GM21526 (cell line): ENCODE measurements around the gene MEIS1.

ENCODE experiments used
- ATAC-seq: cut with Tn5 transposase; IDR thresholded peaks from one replicate; pipeline ENCODE4 v1.9.1; 2021; ENCODE audit warnings: moderate library complexity; ENCODE audit not compliant: unreplicated experiment, low FRiP score

Gene MEIS1

GRCh38 chr2:66576561-66577320 lies 141.8 kb downstream of the MEIS1 start:
- no peak for ATAC-seq

DNA sequence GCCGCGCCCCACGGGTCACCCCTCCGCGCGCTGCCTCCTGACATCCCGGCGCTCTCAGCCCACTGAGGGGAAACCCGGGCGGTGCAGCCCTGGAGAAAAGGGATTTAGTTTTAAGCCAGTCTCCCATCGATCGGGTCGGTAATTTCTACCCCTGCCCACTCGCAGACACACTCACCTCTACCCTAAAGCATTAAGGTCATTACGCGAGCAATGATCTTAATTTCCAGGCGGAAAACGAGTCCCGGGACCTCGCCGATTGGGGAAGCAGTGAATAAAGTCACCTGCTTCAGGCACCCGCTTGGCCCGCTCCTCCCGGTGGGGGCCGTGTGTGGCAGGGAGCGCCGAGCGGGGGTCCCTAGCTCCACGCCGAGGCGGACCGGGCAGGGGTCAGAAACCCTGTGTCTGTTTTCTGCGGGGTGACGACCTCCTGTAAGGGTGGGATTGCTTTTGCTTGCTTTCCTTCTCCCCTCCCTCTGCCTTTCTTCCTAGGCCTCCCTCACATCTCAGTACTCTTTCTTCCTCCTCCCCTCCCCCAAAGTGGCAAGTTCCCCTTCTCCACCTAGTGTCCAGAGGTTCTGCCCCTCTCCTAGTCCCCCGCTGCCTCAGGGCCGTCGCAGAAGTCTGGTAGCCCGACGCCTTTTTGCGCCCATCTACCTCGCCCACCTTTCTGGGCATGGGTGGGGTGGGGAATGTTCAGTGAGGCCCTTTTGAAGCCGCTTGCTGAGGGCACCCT lies 142.6 kb downstream of the MEIS1 start:
- ATAC-seq = no peak

DNA sequence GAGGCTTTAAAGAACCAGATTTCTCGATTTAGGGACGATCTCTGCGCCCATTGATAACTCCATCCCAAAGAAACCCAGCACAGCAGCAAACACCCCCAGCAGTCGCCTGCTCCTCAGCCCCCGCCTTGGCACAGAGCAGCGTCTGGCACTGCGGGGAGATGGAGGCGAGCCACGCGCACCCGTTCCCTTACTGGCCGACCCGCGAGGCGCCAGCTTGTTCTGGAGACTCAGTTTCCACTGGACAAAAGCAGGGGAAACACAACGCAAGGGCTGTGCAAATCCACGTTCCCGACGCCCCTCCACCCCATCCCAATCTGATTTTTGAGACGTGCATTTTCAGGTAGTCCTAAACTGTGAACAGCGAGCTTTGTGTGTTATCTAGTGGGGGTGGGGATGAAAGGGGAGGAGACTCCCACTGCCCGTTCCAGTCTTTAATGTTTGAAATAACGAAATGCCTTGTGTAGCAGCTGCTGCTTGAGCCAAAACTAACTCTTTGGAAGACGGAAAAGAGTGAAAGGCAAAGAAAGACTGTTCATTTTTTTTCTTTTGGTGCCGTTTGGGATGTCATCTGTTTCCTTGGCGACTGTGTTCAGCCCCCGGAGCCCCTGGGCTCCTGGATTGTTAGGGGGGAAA lies 143.2 kb downstream of the MEIS1 start:
- ATAC-seq = no peak

DNA sequence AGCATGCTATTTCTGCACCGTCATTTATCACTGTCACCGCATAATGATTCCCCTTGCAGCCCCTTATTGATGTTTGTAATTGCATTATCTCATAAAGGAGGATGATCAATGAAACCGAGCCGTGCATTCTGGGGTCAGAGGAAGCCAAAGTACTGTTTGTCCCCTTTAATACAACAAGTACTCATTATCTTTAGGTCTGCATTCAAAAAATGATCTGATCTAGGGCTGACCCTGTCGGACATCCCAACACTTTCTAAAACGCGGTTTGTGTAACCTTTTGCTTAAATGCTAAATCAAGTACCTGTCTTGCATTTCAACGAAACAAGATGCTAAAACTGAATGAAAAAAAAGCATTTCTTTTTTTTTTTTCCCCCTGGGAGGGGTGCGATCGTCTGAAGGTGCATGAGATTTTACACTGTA lies 143.8 kb downstream of the MEIS1 start:
- ATAC-seq = no peak

DNA sequence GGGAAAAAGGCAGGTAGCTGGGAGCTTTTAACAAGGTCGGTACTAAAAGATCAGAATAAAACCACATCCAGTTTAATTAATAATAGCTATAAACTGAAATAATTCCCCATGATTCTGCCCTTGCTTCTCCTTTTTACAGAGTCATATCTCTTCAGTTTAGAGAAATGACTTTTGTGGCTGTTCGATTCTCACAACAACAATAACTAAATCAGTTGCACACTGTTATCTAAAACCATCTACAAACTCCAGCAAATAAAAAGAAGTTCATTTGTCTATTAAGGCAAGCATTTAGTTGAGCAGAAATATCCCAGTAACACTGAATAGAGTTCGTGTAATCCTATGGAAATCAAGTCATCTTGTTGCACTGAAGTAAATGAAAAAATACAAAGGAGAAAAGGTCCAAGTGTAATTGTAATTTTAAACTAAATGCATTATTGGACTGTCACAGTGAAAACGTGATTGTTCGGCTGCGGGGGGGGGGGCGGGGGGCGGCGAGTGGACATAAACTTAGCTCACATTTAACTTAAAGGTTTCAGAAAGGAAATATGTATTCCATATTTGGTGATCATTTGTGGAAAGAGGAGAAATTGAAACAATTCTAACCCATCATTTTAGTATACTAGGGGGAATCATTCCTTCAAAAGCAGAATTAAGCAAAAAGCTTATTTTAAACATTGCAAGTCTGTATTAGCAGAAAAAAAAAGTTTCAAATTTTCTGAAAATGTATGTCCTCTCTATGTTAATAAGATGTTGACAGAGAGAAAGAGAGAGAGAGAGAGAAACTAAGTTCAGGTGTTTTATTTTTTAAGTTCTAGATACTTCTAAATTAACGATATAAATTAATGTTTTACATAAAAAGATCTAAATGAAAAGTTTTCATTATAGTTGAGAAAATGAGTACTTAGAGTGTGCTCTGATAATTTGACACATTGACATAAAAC lies 144.5 kb downstream of the MEIS1 start:
- ATAC-seq = no peak

- no peak for ATAC-seq
Measured at GRCh38 chr2:66580166-66581049, 145.5 kb downstream of the MEIS1 start.

DNA sequence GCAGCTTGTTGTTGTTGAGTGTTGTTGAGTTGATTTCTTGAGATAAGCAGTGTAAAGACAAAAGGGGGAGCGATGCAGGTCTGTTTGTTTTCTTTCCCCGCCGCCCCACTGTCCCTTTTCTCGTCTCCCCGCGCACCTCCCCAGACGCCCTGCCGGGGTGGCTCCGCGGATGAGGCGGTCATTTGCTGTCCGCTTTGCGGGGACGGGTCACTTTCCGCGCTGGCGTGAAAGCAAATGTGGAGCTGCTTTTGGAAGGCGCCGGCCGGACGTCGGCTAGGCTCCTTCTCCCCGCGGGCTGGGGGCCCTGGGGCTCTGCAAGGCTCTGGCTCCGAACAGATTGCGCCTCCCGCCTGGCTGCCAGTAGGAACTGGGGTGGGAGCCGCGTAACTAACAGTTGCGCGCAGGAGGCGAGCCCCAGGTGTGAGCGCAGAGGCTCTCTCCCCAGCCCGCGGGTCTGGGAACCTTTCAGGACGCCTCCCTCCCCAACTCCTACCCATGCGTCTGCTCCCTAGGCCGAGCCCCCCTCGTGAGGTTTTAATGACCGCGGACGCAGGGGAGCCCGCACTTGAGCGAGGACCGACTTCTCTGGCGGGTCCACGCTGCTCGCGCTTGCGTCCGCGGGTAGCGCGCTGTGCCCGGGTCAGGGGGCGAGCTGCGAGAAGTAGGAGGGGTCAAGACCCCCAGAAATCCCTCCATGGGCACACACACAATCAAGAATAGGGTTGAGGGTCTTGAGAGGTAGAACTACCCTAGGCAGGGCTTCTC lies 146.6 kb downstream of the MEIS1 start:
- no peak for ATAC-seq

DNA sequence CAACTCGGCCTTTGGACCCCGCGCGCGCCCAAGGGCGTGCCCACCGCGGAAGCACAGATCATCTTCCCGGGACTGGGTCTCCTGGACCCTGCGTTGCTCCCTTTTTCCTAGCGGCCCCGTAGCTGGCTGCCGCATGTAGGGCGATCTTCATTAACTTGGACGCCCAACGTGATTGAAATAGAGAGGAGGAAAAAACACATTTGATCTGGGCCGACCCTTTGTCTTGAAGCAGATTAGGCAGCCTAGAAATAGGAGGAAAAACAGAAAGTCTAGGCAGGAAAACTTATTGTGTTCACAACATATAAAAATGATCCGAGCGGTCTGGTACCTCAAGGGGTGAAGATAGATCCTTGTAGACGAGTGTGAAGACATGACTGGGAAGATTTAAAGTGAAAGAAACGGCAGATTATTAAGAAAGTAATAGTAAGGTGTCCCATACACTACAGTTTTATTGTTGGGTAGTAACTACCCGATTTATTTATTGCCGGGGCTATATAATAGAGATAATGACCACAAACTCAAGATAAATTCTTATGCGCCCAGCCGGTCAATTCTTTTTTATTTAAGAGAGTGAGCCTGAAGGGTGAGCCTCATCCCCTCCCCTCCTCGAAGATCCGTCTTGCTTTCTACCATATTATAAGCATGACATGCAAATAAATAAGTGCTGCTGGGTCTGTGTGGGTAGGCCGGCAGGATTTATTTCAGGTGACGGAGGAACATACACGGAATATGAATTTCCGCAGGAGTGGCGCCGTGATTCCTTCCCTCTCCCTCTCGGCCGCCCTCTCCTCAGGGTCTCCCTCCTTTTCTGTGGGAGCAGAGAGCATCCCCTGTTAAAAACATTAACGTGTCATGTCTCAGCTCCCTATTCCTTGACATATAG lies 147.4 kb downstream of the MEIS1 start:
- ATAC-seq = no peak

GRCh38 chr2:66582987-66583880 lies 148.3 kb downstream of the MEIS1 start:
- no peak for ATAC-seq

GRCh38 chr2:66583881-66584280 lies 149.0 kb downstream of the MEIS1 start:
- ATAC-seq = no peak

DNA sequence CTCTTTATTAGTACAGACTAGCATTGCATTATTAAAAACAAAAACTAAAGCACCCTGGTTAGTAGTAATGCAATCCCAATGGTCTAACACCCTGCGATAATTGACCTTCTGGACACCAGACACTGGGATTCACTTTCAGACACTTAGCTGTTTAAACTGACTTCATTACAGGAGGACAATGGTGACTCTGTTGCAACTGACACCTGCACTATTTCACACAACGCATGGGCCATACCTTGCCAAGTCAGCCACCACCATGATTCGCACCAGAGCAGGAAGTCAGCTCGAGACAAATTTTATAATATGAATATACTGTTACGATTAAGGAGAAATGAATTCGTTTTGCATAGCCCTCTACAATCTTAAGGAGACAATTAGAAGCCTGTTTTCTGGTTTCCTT lies 150.7 kb downstream of the MEIS1 start:
- ATAC-seq = no peak

DNA sequence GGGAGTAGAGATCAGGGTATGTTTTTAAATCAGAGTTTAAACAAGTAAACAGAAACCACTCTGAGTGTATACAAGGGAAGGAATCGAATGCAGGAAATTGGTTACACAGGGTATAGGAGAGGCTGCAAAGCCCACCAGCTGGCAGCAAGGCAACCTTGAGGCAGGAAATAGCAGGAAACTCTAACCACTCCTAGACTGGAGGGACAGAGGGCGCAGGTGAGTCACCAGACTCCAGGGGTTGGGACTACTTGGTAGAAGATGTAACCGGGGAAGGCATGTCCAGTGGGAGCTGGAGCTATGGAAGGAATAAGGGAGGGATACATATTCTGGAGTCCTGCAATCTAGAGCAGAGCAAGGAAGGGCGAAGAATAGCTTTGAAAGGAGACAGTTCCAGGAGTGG lies 152.3 kb downstream of the MEIS1 start:
- no peak for ATAC-seq

DNA sequence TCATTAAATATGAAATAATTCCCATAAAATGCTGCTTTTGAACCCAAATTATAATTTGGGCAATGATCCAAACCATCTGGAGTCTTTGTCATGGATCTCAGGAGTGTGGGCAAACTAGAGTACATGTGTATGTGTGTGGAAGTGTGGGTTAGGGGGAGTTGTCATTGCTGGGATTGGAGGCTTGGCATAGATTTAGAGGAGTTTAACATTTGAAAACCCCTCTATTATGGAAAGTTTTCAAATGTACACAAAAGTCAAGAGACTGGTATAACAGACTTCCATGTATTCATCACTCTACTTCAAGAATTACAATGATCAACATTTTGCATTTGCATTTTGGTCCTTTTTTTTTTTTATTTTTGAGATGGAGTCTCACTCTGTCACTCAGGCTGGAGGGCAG lies 159.1 kb downstream of the MEIS1 start:
- no peak for ATAC-seq

- no peak for ATAC-seq
Measured at GRCh38 chr2:66595556-66595955, 160.6 kb downstream of the MEIS1 start.

- ATAC-seq = no peak
Measured at GRCh38 chr2:66596256-66596655, 161.3 kb downstream of the MEIS1 start.

GRCh38 chr2:66601624-66602023 lies 166.7 kb downstream of the MEIS1 start:
- ATAC-seq = no peak

GRCh38 chr2:66602341-66602740 lies 167.4 kb downstream of the MEIS1 start:
- ATAC-seq = no peak
